GM19035 (cell line): ENCODE results near the gene CHM.
"Not testable (repeated sequence)": the region's sequence is repeated elsewhere in the genome, so short reads cannot be mapped to it uniquely, and the experiment has no call there.

Experiments
- ATAC-seq: cut with Tn5 transposase; IDR thresholded peaks from one replicate; pipeline ENCODE4 v1.9.1; 2021; ENCODE audit not compliant: unreplicated experiment

The CHM gene, protein sequence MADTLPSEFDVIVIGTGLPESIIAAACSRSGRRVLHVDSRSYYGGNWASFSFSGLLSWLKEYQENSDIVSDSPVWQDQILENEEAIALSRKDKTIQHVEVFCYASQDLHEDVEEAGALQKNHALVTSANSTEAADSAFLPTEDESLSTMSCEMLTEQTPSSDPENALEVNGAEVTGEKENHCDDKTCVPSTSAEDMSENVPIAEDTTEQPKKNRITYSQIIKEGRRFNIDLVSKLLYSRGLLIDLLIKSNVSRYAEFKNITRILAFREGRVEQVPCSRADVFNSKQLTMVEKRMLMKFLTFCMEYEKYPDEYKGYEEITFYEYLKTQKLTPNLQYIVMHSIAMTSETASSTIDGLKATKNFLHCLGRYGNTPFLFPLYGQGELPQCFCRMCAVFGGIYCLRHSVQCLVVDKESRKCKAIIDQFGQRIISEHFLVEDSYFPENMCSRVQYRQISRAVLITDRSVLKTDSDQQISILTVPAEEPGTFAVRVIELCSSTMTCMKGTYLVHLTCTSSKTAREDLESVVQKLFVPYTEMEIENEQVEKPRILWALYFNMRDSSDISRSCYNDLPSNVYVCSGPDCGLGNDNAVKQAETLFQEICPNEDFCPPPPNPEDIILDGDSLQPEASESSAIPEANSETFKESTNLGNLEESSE

DNA sequence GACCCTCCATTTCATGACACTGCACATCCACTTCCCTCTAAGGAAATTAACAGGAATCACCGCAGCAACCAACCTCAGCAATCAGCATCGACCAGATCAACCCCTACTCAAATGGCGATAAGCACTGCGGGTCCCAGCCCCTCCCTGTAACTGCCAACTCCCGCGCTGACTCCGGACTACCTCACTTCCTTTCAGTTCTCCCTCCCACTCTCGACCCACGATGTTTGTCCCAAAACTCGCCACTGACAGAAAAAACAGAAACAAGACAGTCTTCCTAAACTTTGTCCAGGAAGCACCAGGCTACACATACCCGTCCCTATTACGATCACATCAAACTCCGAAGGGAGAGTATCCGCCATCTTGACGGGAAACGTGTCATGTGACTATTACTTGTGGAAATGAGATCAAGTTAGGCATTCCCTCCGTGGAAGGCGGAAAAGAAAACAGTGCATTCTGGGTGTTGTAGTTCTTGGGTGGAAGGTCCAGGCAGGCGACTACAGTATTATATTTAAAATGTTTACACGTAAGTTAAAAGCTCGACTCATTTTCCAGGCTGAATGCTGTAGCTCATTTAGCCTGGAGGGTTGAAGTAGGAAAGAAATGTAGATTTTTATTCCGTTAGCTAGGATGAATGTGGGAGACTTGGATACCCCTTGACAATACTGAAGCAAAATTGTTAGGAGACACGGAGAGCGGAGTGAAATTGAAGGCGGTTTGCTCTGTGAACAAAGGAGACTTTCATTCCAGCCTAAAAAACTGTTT is at the start of gene CHM:
TSS of gene CHM (minus strand) at position 385 of the 762 bp plus-strand sequence. CDS start at position 359, 26 bp downstream.
- peak; percentile 99 for ATAC-seq

DNA sequence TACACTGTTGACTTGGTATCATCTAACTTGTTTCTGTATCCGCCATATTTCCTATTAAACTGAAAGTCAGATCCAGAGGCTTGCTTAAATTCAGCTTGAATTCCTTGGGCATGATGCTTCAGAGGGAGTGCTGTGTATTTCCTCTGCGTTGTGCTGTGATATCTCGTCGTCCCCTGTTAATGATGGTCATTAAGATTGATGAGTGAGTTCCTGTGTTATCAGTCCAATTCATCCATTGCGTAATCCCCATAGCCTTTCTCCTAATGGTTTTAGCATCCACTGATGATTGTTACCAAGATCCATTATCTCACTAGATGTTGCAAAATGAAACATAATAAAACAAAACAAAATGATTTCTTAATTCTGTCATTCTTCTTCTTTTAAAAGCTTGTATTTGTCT is 31.3 kb upstream of the CHM start:
- no peak for ATAC-seq

DNA sequence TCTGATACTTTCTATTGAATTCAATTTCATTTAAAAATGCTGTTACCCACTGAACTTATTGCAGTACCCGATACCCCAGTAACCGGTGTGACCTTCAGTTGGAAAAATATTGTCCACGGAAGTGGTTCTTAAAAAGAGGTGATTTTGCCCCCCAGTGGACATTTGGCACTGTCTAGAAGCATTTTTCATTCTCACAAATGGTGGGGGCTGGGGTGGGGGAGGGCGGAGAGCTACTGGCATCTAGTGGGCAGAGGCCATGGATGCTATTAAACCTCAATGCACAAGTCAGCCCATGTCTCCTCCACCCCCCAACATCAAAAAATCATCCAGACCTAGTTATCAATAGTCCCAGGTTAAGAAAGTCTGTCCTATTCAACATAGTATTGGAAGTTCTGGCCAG is 19.6 kb upstream of the CHM start:
- no peak for ATAC-seq

DNA sequence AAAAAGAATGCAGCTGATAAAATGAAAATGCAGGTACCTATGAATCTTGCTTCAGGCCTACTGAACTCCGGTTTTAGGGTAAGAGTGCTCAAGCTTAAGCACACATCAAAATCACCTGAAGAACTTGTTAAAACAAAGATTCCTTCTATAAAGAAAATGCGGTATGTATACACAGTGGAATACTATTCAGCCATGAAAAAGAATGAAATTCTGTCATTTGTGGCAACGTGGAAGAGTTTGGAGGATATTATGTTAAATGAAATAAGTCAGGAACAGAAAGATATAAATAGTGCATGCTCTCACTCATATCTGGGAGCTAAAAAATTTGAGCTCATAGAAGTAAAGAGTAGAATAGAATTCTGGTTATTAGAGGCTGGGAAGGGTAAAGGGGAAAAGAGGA is 14.0 kb upstream of the CHM start:
- ATAC-seq = no peak

DNA sequence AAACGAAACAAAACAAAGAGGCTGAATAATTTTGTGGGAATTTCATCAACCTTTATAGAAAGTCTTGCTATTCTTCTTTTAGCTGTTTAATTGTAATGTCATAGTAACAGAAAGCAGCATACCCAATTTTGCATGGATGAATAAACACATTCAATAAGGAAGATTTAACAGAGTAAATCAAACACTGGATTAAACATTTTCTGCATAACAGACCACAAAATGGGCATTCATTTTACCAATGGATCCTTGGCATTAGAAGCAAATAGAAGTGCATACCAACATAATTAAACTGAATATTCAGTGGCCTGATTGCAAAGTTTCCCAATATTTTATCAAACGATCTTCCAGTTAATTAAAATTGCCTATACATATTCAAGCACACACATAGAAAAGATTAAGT is 4.4 kb upstream of the CHM start:
- no peak for ATAC-seq

DNA sequence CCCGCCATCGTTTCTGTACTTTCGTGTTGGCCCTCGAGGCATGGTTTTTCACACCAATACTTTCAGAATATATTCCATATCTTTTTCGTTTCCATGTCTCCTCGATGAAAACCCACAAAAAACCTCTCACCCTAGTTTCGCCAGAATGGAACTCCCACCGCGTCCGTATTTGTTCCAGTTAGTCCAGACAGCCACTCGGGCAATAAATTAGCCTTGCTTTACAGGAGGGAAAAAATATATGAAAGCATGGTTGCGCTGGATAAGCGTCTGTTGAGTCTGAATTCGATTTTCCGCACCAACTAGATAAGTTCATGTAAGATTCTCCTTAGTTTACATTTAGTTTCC is 550 bp upstream of the CHM start:
- ATAC-seq = no peak

DNA sequence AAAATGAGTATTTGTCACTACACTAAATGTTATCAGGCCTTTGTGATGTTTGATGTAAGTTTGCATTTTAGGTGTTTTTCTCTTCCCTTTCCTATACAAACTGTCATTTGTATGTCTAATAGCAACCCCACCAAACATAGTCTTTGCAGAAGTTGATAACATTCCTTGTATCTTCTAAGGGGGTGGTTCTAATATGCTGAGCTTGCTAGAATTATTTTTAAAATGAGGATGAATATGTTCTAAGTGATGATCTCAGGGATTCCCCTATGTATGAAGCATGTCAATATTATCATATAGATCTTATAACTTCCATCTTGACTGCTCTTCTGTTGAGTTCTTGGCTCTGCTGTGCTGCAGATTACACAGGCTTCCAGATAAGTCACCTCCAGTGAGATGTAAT is 3.1 kb downstream of the CHM start:
- ATAC-seq = no peak

DNA sequence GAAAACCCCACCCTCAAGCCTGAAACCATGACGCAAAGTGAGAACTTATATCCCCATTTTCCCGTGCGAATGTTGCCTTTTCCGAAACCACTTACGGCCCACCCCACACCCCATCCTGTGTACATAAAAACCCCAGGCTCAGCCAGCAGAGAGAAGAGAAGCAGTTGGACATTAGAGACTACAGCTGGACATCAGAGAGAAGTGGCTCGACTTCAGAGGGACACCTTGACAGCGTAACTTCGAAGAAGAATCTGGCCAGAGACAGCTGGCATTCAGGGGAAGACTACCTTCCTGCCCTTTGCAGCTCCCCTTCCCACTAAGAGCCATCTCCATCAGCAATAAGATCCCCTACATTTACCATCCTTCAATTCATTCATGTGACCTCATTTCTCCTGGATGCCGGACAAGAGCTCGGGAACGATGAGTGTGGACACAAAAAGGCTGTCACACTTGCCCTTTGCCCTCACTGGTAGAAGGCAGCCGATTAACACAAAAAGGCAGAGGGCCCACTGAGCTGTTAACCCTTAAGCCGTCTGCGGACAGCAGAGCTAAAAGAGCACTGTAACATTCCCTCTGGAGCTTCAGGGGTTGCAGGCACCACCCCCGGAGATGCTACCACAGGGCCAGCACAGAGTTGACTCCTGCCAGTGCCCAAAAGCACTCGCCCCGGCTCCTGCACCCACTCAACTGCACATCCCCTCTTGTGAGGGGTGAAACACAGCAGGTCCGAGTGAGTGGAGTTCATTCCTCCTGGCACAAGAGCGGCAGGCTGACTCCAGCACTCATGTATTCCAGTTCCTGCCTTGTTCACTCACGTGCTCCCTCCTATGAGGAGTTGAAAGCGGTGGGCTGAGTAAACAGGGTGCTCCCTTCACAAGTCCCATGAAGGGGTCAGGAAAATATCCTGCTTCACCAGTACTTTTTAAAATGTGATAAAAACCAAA is 7.5 kb downstream of the CHM start:
- no peak for ATAC-seq

DNA sequence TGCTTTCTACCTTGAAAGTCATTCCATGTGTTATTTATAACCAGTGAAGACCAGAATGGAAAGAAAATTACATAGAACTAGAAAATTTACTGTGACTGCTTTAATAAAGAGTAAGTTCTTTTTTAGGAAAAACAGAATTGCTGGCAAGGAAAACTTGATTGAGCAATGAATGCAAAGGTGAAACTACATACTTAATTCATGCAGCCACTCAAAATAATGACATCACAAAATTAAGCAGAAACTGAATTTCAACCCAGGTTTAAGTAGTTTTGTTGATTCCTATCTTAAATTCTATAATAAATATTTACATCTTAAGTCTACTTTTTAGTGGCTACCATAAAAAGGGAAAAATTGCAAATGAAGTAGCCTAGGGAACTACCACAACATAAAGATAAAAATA is 14.0 kb downstream of the CHM start:
- no peak for ATAC-seq

DNA sequence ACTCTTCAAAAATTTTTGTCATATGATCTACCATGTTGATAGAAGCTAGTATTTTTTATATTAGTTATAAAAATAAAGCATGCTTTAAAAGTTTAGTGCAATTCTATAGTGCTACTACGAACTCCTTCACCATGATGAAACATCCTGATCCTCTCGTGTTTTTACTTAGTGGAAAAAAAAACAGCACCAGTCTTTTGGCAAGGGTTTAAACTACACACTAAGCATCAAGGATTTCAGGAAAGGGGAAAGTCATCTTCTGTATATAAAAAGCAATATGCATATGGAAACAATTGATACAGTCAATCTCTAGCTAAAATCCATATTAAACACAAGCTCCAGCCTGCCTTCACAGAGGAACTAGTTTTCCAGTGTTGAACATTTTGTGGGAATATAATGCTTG is 18.7 kb downstream of the CHM start:
- no peak for ATAC-seq

DNA sequence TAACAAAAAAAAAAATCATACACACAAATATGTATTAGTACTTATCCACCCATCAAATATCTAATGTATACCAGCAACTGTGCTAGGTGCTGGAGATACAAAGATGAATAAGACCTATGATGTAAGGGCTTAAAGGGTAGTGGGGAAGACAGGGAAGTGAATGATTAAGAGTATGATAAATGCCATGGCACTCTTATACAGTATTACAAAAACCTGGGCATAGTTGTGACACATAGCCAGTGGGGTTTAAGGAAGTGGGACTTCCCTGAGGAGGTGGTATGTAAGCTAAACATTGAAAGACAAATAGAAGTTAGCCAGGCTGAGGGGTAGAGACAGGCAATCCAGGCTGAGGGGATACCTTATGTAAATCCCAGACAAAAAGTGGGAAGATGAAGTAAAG is 23.5 kb downstream of the CHM start:
- ATAC-seq = no peak

DNA sequence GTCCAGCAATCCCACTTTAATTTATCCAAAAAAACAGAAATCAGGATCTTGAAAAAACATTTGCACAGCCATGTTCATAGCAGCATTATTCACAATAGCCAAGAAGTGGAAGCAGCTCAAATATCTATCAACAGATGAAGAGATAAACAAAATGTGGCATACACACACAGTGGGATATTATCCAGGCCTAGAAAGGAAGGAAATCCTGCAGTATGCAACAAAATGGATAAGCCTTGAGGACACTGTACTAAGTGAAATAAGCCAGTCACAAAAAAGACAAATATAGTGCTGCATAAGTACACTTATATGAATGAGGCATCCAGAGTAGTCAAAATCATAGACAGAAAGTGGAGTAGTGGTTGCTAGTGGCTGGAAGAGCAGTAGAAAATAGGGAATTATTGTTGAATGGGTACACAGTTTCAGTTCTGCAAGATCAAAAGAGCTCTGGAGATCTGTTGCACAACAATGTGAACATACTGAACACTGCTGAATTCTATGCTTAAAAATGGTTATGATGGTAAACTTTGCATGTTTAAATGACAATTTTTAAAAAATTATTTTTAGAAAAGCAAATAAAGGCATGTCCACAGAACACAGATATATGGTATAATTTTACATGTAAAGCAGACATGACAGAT is 25.6 kb downstream of the CHM start:
- no peak for ATAC-seq

DNA sequence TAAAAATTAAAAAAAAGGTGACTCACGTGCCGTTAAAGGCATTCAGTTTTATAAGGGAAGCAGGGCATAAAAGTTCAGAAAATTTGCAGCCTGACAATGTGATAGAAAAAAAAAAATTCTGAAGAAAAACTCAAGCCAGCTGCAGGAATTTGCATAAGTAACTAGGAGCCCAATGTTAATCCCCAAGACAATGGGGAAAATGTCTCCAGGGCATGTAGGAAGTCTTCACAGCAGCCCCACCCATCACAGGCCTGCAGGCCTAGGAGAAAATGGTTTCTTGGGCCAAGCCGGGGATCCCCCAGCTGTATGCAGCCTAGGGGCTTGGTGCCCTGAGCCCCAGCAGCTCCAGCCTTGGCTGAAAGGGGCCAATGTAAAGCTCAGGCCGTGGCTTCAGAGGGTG is 31.2 kb downstream of the CHM start:
- ATAC-seq = no peak

DNA sequence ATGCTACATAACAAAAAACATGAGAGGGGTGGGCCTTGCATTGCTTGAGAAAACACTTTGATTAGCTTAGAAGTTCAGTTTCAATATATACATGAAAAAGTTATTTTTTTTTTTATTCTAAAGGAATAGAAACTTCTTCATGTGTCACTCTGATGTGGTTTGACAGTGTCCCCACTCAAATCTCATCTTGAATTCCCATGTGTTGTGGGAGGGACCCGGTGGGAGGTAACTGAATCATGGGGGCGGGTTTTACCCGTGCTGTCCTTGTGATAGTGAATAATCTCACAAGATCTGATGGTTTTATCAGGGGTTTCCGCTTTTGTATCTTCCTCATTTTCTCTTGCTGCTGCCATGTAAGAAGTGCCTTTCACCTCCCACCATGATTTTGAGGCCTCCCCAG is 32.4 kb downstream of the CHM start:
- ATAC-seq = not testable (repeated sequence)

DNA sequence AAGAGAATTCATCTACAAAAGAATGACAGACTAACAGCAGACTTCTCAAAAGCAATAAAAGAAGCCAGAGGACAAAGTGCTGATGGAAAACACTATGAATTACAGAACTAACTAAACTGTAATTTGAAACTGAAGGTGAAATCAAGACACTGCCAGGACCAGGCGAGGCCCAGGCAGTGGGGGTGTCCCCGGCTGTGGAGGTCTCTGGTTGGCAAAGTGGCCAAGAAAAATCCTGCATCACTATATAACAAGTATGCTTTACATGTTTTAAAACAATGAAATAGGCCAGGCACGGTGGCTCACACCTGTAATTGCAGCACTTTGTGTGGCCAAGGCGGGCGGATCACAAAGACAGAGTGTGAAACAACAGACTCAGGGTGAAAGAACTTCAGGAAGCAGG is 32.9 kb downstream of the CHM start:
- no peak for ATAC-seq

DNA sequence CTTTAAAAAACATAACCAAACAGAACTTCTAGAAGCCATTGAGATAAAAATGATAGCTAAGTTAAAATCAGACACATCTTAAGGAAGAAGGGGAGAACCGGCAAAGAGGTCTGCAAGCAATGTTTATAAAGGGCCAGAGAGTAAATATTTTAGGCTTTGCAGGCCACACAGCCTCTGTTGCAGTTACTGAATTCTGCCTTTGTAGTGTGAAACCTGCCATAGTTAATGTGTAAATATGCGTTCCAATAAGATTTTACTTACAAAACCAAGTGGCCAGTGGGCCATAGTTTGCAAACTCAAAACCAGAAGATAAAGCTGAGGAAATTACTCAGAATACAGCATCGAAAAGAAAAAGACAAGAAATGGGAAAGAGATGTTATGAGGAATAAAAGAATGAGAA is 33.6 kb downstream of the CHM start:
- ATAC-seq = no peak

DNA sequence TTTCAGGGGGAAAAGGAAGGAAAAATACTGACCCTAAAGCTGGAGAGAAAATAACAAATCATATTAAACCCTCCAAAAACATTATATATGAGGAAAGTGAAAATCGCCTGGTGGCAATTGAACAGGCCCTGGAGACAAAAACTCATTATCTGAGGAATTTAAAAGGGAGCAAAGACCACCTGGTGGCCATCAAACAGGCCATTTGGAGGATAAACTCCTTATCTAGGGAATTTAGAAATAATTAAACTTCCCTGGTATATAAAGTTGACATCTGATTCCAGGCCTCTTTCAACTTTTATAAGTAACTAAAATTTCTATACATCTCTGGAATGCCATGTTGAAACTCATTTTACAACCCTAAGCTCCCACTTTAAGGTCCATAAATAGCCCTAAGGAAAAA is 35.2 kb downstream of the CHM start:
- ATAC-seq = no peak

DNA sequence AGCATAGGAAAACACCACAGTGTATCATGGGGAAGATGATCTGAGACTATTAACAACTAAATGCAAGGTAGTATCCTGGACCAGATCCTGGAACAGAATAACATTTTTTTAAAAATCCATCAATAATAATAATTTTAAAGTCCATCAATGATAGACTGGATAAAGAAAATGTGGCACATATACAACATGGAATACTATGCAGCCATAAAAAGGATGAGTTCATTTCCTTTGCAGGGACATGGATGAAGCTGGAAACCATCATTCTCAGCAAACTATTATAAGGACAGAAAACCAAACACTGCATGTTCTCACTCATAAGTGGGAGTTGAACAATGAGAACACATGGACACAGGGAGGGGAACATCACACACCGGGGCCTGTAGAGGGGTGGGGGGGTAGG is 37.6 kb downstream of the CHM start:
- not testable (repeated sequence) for ATAC-seq

DNA sequence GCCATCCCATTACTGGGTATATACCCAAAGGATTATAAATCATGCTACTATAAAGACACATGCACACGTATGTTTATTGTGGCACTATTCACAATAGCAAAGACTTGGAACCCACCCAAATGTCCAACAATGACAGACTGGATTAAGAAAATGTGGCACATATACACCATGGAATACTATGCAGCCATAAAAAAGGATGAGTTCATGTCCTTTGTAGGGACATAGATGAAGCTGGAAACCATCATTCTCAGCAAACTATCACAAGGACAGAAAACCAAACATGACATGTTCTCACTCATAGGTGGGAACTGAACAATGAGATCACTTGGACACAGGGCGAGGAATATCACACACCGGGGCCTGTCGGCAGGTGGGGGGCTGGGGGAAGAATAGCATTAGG is 39.5 kb downstream of the CHM start:
- ATAC-seq = not testable (repeated sequence)

DNA sequence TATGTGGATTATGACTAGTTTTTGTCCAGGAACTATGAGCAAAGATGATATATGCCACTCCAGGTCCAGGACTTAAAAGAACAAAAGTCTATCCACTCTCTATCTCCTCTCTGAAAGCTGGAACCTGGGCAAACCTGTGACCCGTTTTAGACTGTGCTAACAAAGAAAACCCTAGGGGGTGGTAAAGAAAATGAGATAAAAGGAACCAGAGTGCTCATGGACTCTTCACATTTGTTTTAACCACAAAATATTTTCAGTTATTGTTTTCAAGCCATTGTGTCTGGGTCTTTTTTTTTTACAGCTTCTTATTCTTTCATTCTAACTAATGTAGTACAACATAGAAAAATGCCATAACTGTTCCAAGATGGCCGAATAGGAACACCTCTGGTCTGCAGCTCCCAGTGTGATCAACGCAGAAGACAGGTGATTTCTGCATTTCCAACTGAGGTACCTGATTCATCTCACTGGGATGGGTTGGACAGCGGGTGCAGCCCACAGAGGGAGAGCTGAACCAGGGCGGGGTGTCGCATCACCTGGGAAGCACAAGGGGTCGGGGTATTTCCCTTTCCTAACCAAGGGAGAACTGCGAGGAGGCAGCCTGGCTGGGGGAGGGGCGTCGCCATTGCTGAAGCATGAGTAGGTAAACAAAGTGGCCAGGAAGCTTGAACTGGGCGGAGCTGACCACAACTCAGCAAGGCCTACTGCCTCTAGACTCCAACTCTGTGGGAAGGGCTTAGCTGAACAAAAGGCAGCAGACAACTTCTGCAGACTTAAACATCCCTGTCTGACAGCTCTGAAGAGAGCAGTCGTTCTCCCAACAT is 45.1 kb downstream of the CHM start:
- ATAC-seq = peak; percentile 58
